SU-DHL-6 (cell line): ENCODE data around the gene PCAT7.

Experiments
- H2AFZ ChIP-seq: fragments of 200-600 bp; sonication (generic); 2 replicates; pipeline ENCODE4 v1.6.1; 2014; ENCODE audit warnings: low read depth, mild to moderate bottlenecking, moderate library complexity, mixed read lengths, antibody characterized with exemption, low read length; ENCODE audit not compliant: severe bottlenecking
- H3F3A ChIP-seq: fragments of 200-600 bp; shearing (Covaris generic); 2 replicates; pipeline ENCODE4 v1.6.0; 2016; ENCODE audit warnings: antibody characterized with exemption, mild to moderate bottlenecking; ENCODE audit not compliant: insufficient read depth
- H3K27ac ChIP-seq: fragments of 200-600 bp; sonication (generic); 2 replicates; pipeline ENCODE4 v1.5.1; 2016; ENCODE audit warnings: low read depth, mild to moderate bottlenecking, low read length, moderate library complexity, mixed read lengths
- H3K27me3 ChIP-seq: fragments of 200-600 bp; sonication (generic), shearing (Covaris generic); 2 replicates; pipeline ENCODE4 v1.6.0; 2014; ENCODE audit warnings: mild to moderate bottlenecking, low read length
- H3K36me3 ChIP-seq: fragments of 200-600 bp; sonication (generic); 2 replicates; pipeline ENCODE4 v1.6.1; 2014; ENCODE audit warnings: mild to moderate bottlenecking, low read length, mixed read lengths
- H3K4me2 ChIP-seq: fragments of 300-600, 200-600 bp; shearing (Covaris generic), sonication (generic); 2 replicates; pipeline ENCODE4 v1.6.0; 2014; ENCODE audit warnings: low read length, low read depth, mild to moderate bottlenecking; ENCODE audit not compliant: poor library complexity, severe bottlenecking
- H3K4me3 ChIP-seq: fragments of 200-600 bp; sonication (generic); 2 replicates; pipeline ENCODE4 v1.5.1; 2014; ENCODE audit warnings: antibody characterized with exemption, low read length, mild to moderate bottlenecking, mixed read lengths; ENCODE audit not compliant: insufficient read depth, poor library complexity, severe bottlenecking
- H3K79me2 ChIP-seq: fragments of 200-600 bp; sonication (generic); 2 replicates; pipeline ENCODE4 v1.6.1; 2014; ENCODE audit warnings: mild to moderate bottlenecking, low read length, moderate library complexity; ENCODE audit not compliant: insufficient read depth
- H3K9ac ChIP-seq: fragments of 200-600 bp; sonication (generic); 2 replicates; pipeline ENCODE4 v1.7.0; 2014; ENCODE audit warnings: mild to moderate bottlenecking, low read length
- H3K9me2 ChIP-seq: fragments of 200-600 bp; sonication (generic); replicated peaks from 2 replicates; pipeline ENCODE4 v1.6.1; 2014; ENCODE audit warnings: low read length; ENCODE audit not compliant: insufficient read depth
- H3K9me3 ChIP-seq: fragments of 200-600 bp; sonication (generic); 2 replicates; pipeline ENCODE4 v1.6.1; 2014; ENCODE audit warnings: low read length, mixed read lengths; ENCODE audit not compliant: insufficient read depth
- H4K20me1 ChIP-seq: fragments of 200-600 bp; sonication (generic); 2 replicates; pipeline ENCODE4 v1.6.1; 2014; ENCODE audit warnings: low read depth, mild to moderate bottlenecking, antibody characterized with exemption, low read length, moderate library complexity, mixed read lengths
- EZH2phosphoT487 ChIP-seq: fragments of 200-600 bp; sonication (generic), shearing (Covaris generic); conservative IDR thresholded peaks from 2 replicates; pipeline ENCODE4 v1.6.1; 2018; ENCODE audit warnings: mild to moderate bottlenecking, antibody characterized with exemption, low read length, moderate library complexity, mixed read lengths
- TF ChIP-seq, protein P1 (sequence below): fragments of 200-600 bp; sonication (generic); IDR thresholded peaks from one replicate; pipeline ENCODE4 v1.5.1; 2017; ENCODE audit warnings: antibody characterized with exemption, mild to moderate bottlenecking, low read length, moderate library complexity; ENCODE audit not compliant: insufficient read depth, poor library complexity, severe bottlenecking

The PCAT7 gene

DNA sequence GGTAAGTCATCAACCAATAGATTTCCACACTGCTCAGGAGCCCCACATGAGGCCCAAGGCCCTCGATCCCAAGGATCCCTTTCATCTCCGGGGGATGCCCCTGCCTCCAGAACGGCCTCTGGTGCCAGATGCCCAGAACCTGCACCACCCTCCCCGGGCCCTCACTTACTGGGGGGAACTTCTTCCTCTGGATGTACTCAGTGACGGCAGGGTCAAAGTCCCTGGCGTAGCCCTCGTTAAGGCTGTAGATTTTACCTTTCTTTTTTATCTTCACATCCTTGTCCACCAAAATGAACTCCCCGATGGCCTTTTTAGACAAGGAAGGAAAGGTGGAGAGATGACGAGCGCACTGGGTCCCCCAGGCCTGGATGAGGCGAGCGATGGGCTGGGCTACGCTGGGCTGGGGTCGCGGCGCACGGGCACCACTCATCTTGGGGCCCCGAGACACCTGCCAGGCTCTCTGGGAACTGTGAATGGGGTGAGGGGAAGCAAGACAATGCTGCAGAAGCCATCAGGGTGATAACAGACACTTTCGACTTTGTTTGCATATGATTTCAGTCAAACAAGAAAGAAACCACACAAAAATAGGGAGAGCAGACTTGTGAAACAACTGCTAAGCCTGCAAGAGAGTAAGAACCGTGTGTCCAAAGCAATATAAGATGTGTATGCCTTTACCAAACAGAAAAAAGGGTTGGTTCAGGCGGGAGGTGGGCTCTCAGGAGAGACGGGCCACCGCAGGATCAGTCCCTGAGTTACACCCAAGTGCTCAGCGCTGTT, 52.0 kb downstream of the PCAT7 start:
- no peak overlapping the region for H2AFZ ChIP-seq

DNA sequence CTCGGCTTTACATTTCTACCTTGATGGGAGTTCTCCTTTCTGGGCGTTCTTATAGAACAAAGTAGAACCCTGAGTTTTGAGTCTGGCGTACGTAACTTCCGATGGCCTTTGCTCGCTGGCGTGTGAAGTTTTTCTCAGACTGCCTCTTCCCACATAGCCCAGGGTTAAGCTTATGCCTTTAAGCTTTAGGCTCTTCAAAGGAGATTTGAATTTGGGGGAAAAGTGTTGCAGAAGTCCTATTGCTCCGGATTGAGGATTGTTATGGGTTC, 52.5 kb downstream of the PCAT7 start:
- Histone ChIP-seq H3K36me3 (no peaks in the 10 kb centered on the region), H4K20me1 (no peaks in the 10 kb centered on the region), H3K9me3 (no peaks in the 10 kb centered on the region), H3K9me2 (no peaks in the 10 kb centered on the region), H3K27me3 (no peaks in the 10 kb centered on the region), H3K27ac (no peak overlapping the region), H3F3A (no peaks in the 10 kb centered on the region), H3K4me3 (no peak overlapping the region), H3K79me2 (no peaks in the 10 kb centered on the region), H2AFZ (no peak overlapping the region), H3K4me2 (no peak overlapping the region), H3K9ac (no peak overlapping the region)
- TF ChIP-seq, protein P1, sequence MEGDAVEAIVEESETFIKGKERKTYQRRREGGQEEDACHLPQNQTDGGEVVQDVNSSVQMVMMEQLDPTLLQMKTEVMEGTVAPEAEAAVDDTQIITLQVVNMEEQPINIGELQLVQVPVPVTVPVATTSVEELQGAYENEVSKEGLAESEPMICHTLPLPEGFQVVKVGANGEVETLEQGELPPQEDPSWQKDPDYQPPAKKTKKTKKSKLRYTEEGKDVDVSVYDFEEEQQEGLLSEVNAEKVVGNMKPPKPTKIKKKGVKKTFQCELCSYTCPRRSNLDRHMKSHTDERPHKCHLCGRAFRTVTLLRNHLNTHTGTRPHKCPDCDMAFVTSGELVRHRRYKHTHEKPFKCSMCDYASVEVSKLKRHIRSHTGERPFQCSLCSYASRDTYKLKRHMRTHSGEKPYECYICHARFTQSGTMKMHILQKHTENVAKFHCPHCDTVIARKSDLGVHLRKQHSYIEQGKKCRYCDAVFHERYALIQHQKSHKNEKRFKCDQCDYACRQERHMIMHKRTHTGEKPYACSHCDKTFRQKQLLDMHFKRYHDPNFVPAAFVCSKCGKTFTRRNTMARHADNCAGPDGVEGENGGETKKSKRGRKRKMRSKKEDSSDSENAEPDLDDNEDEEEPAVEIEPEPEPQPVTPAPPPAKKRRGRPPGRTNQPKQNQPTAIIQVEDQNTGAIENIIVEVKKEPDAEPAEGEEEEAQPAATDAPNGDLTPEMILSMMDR = no peak
- no peak for TF ChIP-seq EZH2phosphoT487

More for the DNA sequence above, 52.0 kb downstream of the PCAT7 start:
- TF ChIP-seq EZH2phosphoT487 = no peak
- TF ChIP-seq, protein P1 = no peak
- Histone ChIP-seq H3K9me3 (no peaks in the 10 kb centered on the region), H3K4me2 (no peak overlapping the region), H3K4me3 (no peak overlapping the region), H3K27me3 (no peaks in the 10 kb centered on the region), H3K9ac (no peak overlapping the region), H3F3A (no peaks in the 10 kb centered on the region), H3K9me2 (no peaks in the 10 kb centered on the region), H3K79me2 (no peaks in the 10 kb centered on the region), H3K27ac (no peak overlapping the region), H3K36me3 (no peaks in the 10 kb centered on the region), H4K20me1 (no peaks in the 10 kb centered on the region)

DNA sequence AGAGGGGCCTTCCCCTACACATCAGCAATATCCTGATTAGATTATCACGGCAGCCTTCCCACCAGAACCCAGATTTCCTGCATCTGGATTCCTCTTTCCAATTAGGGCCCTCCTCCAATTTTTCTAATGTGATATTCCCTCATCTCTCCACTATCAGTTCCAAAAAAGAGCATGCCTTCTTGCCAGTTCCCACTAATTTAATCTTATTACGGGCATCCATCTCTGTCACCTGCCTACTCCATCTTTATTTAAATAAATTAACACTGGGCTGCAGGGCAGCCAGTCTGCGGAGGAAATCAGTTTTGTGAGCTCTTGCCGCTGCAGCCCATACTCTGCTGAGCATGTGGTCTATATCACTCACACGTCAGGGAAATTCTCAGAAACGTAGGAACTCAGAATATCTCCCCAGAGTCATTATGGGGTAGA, 55.3 kb downstream of the PCAT7 start:
- Histone ChIP-seq H3K79me2 (no peaks in the 10 kb centered on the region), H4K20me1 (no peaks in the 10 kb centered on the region), H3F3A (no peaks in the 10 kb centered on the region), H3K4me3 (no peak overlapping the region), H3K27ac (no peak overlapping the region), H3K9ac (no peak overlapping the region), H3K36me3 (no peaks in the 10 kb centered on the region), H3K9me3 (no peaks in the 10 kb centered on the region), H3K4me2 (no peak overlapping the region), H3K9me2 (no peaks in the 10 kb centered on the region), H2AFZ (no peak overlapping the region), H3K27me3 (no peaks in the 10 kb centered on the region)
- no peak for TF ChIP-seq EZH2phosphoT487
- TF ChIP-seq, protein P1 = no peak
